PC-3 (cell line): ENCODE results near the gene SERPINF2.
"Not testable (repeated sequence)": the region's sequence is repeated elsewhere in the genome, so short reads cannot be mapped to it uniquely, and the experiment has no call there.

ENCODE experiments used
- CTCF ChIP-seq: fragments of 300-600 bp; sonication (generic); conservative IDR thresholded peaks from 2 replicates; pipeline ENCODE4 v1.5.1; 2017; ENCODE audit warnings: antibody characterized with exemption, low read depth, mild to moderate bottlenecking, low read length
- EZH2 ChIP-seq: fragments of 300-600 bp; sonication (generic); IDR thresholded peaks from one replicate; pipeline ENCODE4 v1.6.1; 2017; ENCODE audit warnings: antibody characterized with exemption, mild to moderate bottlenecking, low read length; ENCODE audit not compliant: unreplicated experiment

GRCh38 chr17:1722022-1722421 is 20.6 kb upstream of the SERPINF2 start:
- not testable (repeated sequence) for TF ChIP-seq EZH2, CTCF
